Mesenchymal stem cell (in vitro differentiated cells and primary cell): ENCODE data around the gene IP6K3.

Experiments
- DNase-seq: peaks from one replicate; pipeline ENCODE4 v3.0.0-alpha.2; 2013
- H2AFZ ChIP-seq: one replicate; pipeline ENCODE4 v1.6.1; 2013; ENCODE audit warnings: low read depth, mild to moderate bottlenecking, control low read depth, inconsistent platforms, low read length, moderate library complexity
- H2AK5ac ChIP-seq: 2 replicates; pipeline ENCODE4 v1.6.1; 2013; ENCODE audit warnings: low read length, moderate library complexity, mild to moderate bottlenecking, inconsistent platforms; ENCODE audit not compliant: severe bottlenecking
- H2BK120ac ChIP-seq: one replicate; pipeline ENCODE4 v1.6.1; 2013; ENCODE audit warnings: low read depth, mild to moderate bottlenecking, inconsistent platforms, low read length, moderate library complexity
- H2BK12ac ChIP-seq, 2 experiments: one replicate each; pipeline ENCODE4 v1.6.1; 2013; ENCODE audit warnings: inconsistent platforms in 2 of 2, low read length in 2 of 2, mild to moderate bottlenecking in 2 of 2, moderate library complexity in 2 of 2, control low read depth in 1 of 2
- H2BK15ac ChIP-seq: one replicate; pipeline ENCODE4 v1.6.1; 2013; ENCODE audit warnings: mild to moderate bottlenecking, low read depth, inconsistent platforms; ENCODE audit not compliant: poor library complexity, severe bottlenecking
- H2BK5ac ChIP-seq: 2 replicates; pipeline ENCODE4 v1.6.1; 2013; ENCODE audit warnings: low read depth, mild to moderate bottlenecking, low read length, control low read depth, inconsistent platforms; ENCODE audit not compliant: poor library complexity, severe bottlenecking
- H3K14ac ChIP-seq, 2 experiments: one replicate each; pipeline ENCODE4 v1.6.1; 2013; ENCODE audit warnings: inconsistent platforms in 2 of 2, low read length in 2 of 2, control low read depth in 1 of 2, mild to moderate bottlenecking in 1 of 2, moderate library complexity in 1 of 2
- H3K18ac ChIP-seq, 2 experiments: one replicate each; pipeline ENCODE4 v1.6.1; 2013; ENCODE audit warnings: inconsistent platforms in 2 of 2, low read length in 2 of 2, control low read depth in 1 of 2, low read depth in 1 of 2, mild to moderate bottlenecking in 1 of 2
- H3K23ac ChIP-seq, 2 experiments: one replicate each; pipeline ENCODE4 v1.6.1; 2013; ENCODE audit warnings: inconsistent platforms in 2 of 2, low read length in 2 of 2, mild to moderate bottlenecking in 2 of 2, moderate library complexity in 2 of 2, control low read depth in 1 of 2
- H3K27ac ChIP-seq: 2 replicates; pipeline ENCODE4 v1.5.1; 2013; ENCODE audit warnings: mild to moderate bottlenecking, moderate library complexity, low read length, control low read depth, inconsistent platforms; ENCODE audit not compliant: poor library complexity, severe bottlenecking
- H3K27me3 ChIP-seq, 2 experiments: 2 replicates each; pipeline versions ENCODE4 v1.6.1 to v1.7.0; 2013; ENCODE audit warnings: low read length in 2 of 2, mild to moderate bottlenecking in 2 of 2, moderate library complexity in 2 of 2, control low read depth in 1 of 2, inconsistent platforms in 1 of 2; ENCODE audit not compliant: control insufficient read depth in 1 of 2, insufficient read depth in 1 of 2
- H3K36me3 ChIP-seq, 2 experiments: 2 replicates each; pipeline versions ENCODE4 v1.6.1 to v1.7.0; 2013; ENCODE audit warnings: low read length in 2 of 2, control low read depth in 1 of 2, inconsistent platforms in 1 of 2, low read depth in 1 of 2, mild to moderate bottlenecking in 1 of 2; ENCODE audit not compliant: insufficient read depth in 2 of 2, control insufficient read depth in 1 of 2
- H3K4ac ChIP-seq, 2 experiments: one replicate each; pipeline ENCODE4 v1.6.1; 2013; ENCODE audit warnings: inconsistent platforms in 2 of 2, low read length in 2 of 2, mild to moderate bottlenecking in 2 of 2, moderate library complexity in 2 of 2, control low read depth in 1 of 2, low read depth in 1 of 2
- H3K4me1 ChIP-seq: 2 replicates; pipeline ENCODE4 v1.6.1; 2013; ENCODE audit warnings: low read depth, low read length, control low read depth; ENCODE audit not compliant: control insufficient read depth, insufficient read depth
- H3K4me2 ChIP-seq: 2 replicates; pipeline ENCODE4 v1.6.1; 2013; ENCODE audit warnings: low read length, mild to moderate bottlenecking, inconsistent platforms; ENCODE audit not compliant: poor library complexity, severe bottlenecking
- H3K4me3 ChIP-seq, 2 experiments: 2 replicates each; pipeline versions ENCODE4 v1.5.1 to v1.7.0; 2013; ENCODE audit warnings: low read length in 2 of 2, mild to moderate bottlenecking in 2 of 2, control low read depth in 1 of 2, low read depth in 1 of 2; ENCODE audit not compliant: insufficient read depth in 1 of 2
- H3K79me1 ChIP-seq: replicated peaks from 2 replicates; pipeline ENCODE4 v1.6.1; 2013; ENCODE audit warnings: mild to moderate bottlenecking, control low read depth, low read length, inconsistent platforms; ENCODE audit not compliant: poor library complexity, severe bottlenecking
- H3K9ac ChIP-seq: 2 replicates; pipeline ENCODE4 v1.7.0; 2013; ENCODE audit warnings: mild to moderate bottlenecking, low read length, moderate library complexity
- H3K9me3 ChIP-seq: 2 replicates; pipeline ENCODE4 v1.7.0; 2013; ENCODE audit warnings: mild to moderate bottlenecking, low read length; ENCODE audit not compliant: control insufficient read depth
- H4K8ac ChIP-seq: one replicate; pipeline ENCODE4 v1.6.1; 2013; ENCODE audit warnings: inconsistent platforms, mild to moderate bottlenecking, low read length, moderate library complexity
- H4K91ac ChIP-seq: one replicate; pipeline ENCODE4 v1.6.1; 2013; ENCODE audit warnings: mild to moderate bottlenecking, low read length, inconsistent platforms
- WGBS: methylation state at CpG from one replicate; pipeline ENCODE4 v1.1.7; 2013; ENCODE audit warnings: mixed read lengths; 5-methylcytosine and 5-hydroxymethylcytosine counted together

Gene IP6K3

GRCh38 chr6:33770124-33770832 lies 23.6 kb upstream of the IP6K3 start:
- H3K4ac ChIP-seq, result peak overlapping the region; percentile 57 to 85
- peak overlapping the region; percentile 37 to 60 for H2BK12ac ChIP-seq
- H4K8ac ChIP-seq, result peak overlapping the region; percentile 63
- peak overlapping the region in 1 of 2 experiments; percentile 68 for H3K14ac ChIP-seq
- peak overlapping the region; percentile 55 for H2BK120ac ChIP-seq
- WGBS, result 80% methylated on average over 11 of the region's 14 CpGs
- H3K4me2 ChIP-seq, result no peak overlapping the region
- DNase-seq, result peak; percentile 15
- H3K4me1 ChIP-seq, result peaks cover 51% of the 10 kb centered on the region
- peak overlapping the region; percentile 58 for H2BK5ac ChIP-seq
- H3K18ac ChIP-seq, result peak overlapping the region; percentile 93 to 95
- peak overlapping the region; percentile 91 for H3K27ac ChIP-seq
- no peak overlapping the region for H3K4me3 ChIP-seq
- H2AK5ac ChIP-seq, result peak overlapping the region; percentile 97
- H3K27me3 ChIP-seq, result peaks cover 0 to 17% of the 10 kb centered on the region in 2 experiments
- peaks cover 5% of the 10 kb centered on the region for H3K79me1 ChIP-seq
- peaks cover 30 to 34% of the 10 kb centered on the region in 2 experiments for H3K36me3 ChIP-seq
- H3K23ac ChIP-seq, result no peak overlapping the region
- peak overlapping the region; percentile 70 for H3K9ac ChIP-seq
- H2BK15ac ChIP-seq, result peak overlapping the region; percentile 83
- peak overlapping the region; percentile 97 for H4K91ac ChIP-seq
- H3K9me3 ChIP-seq, result peaks cover 8% of the 10 kb centered on the region
- no peak overlapping the region for H2AFZ ChIP-seq

GRCh38 chr6:33769248-33769821 lies 22.6 kb upstream of the IP6K3 start:
- Histone ChIP-seq H3K14ac (peak overlapping the region in 1 of 2 experiments; percentile 85), H2AK5ac (peak overlapping the region; percentile 97), H3K23ac (peak overlapping the region in 1 of 2 experiments; percentile 36), H2BK12ac (peak overlapping the region; percentile 63 to 73), H3K9ac (no peak overlapping the region), H3K36me3 (peaks cover 21 to 24% of the 10 kb centered on the region in 2 experiments), H2BK15ac (peak overlapping the region; percentile 85), H3K4me3 (no peak overlapping the region), H4K8ac (peak overlapping the region; percentile 20), H3K27me3 (peaks cover 0 to 18% of the 10 kb centered on the region in 2 experiments), H3K4ac (peak overlapping the region; percentile 54 to 60), H3K79me1 (peaks cover 2% of the 10 kb centered on the region), H3K4me1 (peaks cover 51% of the 10 kb centered on the region), H4K91ac (peak overlapping the region; percentile 92), H2BK120ac (peak overlapping the region; percentile 55), H2AFZ (no peak overlapping the region), H3K9me3 (peaks cover 8% of the 10 kb centered on the region), H3K4me2 (no peak overlapping the region), H3K18ac (peak overlapping the region in 1 of 2 experiments; percentile 52), H2BK5ac (no peak overlapping the region), H3K27ac (peak overlapping the region; percentile 91)
- no peak for DNase-seq
- WGBS, result 88% methylated on average over 10 of the region's 10 CpGs

- Histone ChIP-seq H3K23ac (no peak overlapping the region), H2BK120ac (no peak overlapping the region), H2AFZ (peak overlapping the region; percentile 24), H4K8ac (peak overlapping the region; percentile 76), H3K9ac (peak overlapping the region; percentile 56), H2BK12ac (peak overlapping the region in 1 of 2 experiments; percentile 76), H3K14ac (no peak overlapping the region), H3K9me3 (peaks cover 8% of the 10 kb centered on the region), H3K27me3 (peaks cover 0 to 24% of the 10 kb centered on the region in 2 experiments), H3K4me3 (no peak overlapping the region), H2AK5ac (peak overlapping the region; percentile 93), H4K91ac (peak overlapping the region; percentile 57), H3K4me2 (no peak overlapping the region), H3K18ac (peak overlapping the region in 1 of 2 experiments; percentile 76), H3K4me1 (peaks cover 48% of the 10 kb centered on the region), H3K27ac (no peak overlapping the region), H3K4ac (peak overlapping the region in 1 of 2 experiments; percentile 54), H2BK15ac (no peak overlapping the region), H3K36me3 (peaks cover 18 to 21% of the 10 kb centered on the region in 2 experiments), H3K79me1 (peaks cover under 1% of the 10 kb centered on the region), H2BK5ac (no peak overlapping the region)
- 32% methylated on average over 6 of the region's 7 CpGs for WGBS
- peak; percentile 84 for DNase-seq
Measured at GRCh38 chr6:33768644-33769120, 22.0 kb upstream of the IP6K3 start.
